Neural progenitor cell (in vitro differentiated cells): ENCODE results near the gene SLC25A11.

Experiments
- CTCF ChIP-seq: fragments of 200-600 bp; sonication (generic); IDR thresholded peaks from 2 replicates; pipeline ENCODE4 v1.5.1; 2017; ENCODE audit warnings: antibody characterized with exemption, mild to moderate bottlenecking
- EZH2 ChIP-seq: fragments of 200-600 bp; sonication (generic); IDR thresholded peaks from 2 replicates; pipeline ENCODE4 v1.6.1; 2017; ENCODE audit warnings: antibody characterized with exemption, mild to moderate bottlenecking, moderate library complexity

GRCh38 chr17:4986403-4986802, 46.6 kb upstream of the SLC25A11 start:
- no peak for TF ChIP-seq CTCF
- TF ChIP-seq EZH2: no peak
